ENCODE data around the gene PSMA6.
"Not testable (repeated sequence)": the region's sequence is repeated elsewhere in the genome, so short reads cannot be mapped to it uniquely, and the experiment has no call there.

The PSMA6 gene

DNA sequence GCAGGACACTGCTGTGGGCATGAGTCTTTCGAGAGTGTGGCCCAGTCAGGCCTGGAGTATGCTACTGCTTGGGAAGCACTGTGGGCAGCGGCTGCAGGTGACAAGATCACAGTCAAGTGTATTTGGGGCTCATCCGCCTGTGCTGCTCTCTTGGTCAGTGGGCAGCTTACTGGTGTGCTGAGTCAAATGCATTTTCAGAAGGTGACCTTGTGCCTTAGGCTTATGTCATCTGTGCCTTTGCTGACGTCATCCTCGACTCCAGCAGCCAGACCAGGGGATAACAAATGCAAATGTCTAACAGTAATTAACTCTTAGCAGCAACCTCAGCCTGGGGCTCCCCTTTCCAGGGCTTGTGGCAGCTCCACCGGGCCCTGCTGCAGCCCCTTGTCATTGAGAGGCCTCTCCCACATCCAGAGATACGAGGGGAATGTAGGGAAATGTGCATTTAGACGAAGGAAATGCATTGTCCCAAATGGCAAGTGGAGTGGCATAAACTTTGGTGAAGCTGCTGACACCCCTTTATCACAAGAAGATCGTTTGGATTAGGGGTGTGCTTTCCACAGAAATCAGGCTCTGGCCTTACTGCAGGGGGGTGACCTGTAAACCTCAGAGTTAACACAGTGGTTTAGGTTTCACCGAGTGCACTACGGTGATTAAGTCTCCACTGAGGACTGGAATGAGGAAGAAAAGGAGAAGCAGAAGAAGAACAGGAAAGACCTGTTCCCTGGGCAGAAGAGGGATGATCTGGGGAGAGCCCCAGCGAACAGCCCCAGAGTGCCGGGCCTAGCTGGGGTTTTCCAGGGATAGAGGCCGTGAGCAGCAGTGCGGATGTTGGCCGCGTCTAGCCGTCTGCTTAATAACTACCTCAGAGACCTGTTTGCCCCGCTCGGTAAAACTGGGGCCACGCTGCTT is 39.7 kb downstream of the PSMA6 start:
- FAIRE-seq = no peak

DNA sequence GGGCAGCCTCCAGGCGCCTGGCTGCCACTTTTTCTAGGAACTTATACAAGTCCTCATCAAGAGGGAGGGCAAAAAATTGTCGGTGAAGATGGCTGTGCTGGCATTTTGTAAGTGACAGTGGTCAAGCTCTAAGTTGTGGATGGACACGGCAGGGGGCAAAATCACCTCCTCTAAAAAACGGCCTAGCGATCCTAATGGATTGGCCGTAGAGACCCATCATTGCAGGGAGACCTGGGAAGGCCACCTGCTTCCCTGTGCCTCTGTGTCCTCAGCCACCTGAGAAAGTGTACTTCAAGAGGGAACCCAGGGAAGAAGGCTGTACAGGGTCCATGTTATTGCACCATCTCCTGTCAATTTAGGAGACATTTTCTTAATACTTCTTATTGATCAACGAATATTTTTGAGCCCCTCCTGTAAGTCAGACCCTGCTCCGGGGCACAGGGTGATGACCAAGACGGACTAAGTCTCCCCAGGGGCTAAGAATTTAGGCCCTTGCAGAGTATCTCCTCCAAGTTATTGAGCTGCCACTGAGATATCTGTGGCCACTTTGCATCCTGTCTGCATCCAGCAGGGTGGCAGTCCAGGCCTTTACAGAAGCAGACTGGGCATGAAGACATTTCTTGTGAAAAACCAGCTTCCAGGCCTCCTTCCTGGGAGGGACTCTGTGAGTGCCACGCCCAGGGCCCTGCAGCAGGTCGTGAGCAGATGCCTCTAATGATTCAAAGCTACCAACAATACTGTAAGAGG is 40.5 kb downstream of the PSMA6 start:
- FAIRE-seq = no peak

DNA sequence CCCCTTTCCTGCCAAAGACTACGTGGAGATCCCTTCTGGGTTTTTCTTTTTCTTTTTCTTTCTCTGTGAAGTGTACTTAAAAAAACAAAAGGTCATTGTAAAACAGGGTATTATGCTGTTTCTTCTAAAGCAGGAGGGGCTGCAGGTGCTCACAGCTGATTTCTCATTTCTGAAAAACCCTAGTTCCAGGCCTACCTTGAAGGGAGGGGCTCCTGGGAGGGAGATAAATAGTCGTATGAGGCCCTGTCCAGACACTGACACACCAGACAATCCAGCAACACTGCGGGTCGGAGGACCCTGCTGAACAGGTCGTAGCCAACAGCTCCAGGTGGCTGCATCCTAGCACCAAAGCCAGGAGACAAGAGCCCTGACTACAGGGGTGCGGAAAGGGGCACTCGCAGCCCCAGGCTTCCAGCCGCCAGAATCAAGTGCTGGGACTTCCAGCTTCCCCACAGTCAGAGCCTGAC is 41.1 kb downstream of the PSMA6 start:
- no peak for FAIRE-seq

DNA sequence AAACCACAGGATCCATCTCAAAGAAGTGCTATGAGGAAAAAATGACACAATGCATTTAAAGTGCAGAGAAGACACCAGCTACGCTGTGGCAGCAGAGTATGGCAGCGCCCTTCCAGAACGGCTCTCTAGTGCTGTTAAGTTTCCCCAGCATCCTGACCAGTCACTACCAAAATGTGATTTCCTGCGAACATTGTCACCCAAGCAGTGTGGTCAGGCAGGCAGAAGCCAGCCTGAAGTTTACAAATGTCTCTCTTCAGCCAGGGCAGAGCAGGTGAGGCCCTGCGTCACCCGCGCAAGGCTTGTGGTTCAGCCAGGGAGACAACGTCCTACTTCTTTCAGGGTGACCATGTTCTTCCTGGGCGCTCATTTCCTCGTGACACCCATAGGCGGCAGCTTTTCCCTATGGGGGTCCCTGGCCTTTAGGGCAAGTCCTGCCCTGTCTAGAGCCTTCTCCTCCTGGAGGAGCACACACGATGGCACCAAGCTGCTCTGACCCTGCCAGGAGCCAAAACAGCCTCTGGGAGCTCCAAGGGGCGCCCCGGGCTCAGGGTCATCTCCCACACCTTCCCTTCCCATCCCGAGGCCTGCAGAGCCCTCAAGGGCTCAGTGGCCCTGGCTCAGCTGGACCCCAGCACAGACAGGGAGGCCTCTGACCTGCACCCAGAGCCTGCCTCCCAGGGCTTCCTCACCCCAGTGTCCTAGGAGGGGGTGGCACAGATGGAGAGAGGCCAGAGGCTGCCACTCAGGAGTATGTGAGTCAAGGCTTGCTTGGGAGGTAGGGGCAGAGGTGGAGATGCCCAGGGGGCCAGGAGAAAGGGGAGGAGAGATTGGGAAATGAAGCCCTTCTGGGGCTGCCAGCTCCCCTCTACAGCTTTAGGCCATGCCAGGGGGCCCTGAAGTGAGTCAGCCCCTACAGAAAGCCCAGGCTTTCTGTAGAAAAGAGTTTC is 41.9 kb downstream of the PSMA6 start:
- FAIRE-seq = no peak

DNA sequence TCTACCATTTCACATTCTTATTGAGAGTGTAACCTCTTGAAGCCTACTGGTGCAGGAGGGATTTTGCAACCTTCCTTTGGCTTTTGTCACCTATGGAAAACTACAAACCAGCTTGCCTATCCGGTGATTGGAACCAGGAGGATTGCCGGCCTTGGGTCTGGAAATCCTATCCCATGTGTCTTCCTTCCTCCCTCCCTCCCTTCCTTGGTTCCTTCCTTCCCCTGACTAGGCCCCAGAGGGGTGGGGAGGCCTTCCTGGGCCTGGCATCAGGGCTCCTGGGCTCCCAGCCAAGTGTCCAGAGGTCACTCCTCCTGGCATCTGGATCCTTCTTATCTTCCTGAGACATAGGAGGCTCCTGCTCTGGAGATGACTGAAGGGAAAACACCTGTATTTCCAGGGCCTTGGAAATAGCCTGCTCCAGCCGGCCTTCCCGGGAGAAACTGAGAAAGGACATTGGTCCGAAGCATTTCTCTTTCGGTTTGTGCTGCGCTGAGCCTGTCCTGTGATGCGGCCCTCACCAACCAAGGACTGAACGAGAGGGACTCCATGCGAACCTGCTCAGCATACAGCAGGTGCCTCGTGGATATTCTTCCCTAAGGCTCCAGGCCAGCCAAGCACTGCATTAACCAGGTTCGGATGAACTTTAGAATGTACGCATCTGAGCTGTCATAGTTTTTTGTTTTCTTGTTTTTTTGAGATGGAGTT is 43.4 kb downstream of the PSMA6 start:
- no peak for FAIRE-seq

DNA sequence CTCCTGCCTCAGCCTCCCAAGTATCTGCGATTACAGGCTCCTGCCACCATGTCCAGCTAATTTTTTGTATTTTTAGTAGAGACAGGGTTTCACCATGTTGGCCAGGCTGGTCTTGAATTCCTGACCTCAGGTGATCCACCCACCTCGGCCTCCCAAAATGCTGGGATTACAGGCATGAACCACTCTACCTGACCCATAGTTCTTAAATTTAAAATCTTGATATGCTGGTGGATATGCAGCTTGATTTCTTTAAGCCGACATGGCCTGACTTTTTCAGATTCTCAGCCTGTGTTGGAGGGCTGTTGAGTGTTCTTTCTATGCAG is 44.0 kb downstream of the PSMA6 start:
- not testable (repeated sequence) for FAIRE-seq

DNA sequence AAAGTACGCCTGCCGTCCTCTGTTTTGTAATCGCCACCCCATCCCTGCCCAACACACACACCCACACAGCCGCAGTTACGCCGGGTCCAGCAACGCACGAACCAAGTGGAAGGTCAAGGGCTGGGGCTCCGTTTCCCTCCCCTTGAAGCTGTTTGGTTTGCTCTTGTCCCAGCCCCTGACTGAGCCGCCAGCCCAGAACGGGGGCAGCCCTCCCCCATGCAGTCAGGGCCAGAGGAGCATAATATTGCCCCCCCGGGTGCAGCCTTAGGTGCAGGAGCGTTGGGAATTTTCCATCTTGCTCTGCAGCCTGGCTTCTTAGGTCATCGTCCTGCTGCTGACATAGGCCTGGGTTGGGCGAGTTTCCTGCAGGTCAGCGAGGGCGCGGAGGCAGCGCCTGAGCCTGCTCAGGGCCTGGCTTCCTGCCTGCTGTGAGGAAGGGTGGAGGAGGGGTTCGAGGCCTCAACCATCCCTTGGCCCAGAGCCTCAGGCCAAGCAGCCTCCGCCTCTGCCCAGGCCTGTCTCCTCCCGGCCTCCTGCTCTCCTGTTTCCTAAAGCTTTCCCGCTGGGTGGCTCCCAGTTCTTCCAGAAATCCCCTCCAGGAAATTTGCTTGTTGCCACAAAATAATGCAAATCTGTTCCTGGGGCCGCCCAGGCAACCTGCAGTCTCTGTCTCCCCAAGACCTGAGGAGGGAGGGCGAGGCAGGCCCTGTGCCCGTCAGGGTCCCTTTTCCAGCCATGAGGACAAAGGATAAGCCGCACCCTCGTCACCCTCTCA is 44.5 kb downstream of the PSMA6 start:
- no peak for FAIRE-seq

DNA sequence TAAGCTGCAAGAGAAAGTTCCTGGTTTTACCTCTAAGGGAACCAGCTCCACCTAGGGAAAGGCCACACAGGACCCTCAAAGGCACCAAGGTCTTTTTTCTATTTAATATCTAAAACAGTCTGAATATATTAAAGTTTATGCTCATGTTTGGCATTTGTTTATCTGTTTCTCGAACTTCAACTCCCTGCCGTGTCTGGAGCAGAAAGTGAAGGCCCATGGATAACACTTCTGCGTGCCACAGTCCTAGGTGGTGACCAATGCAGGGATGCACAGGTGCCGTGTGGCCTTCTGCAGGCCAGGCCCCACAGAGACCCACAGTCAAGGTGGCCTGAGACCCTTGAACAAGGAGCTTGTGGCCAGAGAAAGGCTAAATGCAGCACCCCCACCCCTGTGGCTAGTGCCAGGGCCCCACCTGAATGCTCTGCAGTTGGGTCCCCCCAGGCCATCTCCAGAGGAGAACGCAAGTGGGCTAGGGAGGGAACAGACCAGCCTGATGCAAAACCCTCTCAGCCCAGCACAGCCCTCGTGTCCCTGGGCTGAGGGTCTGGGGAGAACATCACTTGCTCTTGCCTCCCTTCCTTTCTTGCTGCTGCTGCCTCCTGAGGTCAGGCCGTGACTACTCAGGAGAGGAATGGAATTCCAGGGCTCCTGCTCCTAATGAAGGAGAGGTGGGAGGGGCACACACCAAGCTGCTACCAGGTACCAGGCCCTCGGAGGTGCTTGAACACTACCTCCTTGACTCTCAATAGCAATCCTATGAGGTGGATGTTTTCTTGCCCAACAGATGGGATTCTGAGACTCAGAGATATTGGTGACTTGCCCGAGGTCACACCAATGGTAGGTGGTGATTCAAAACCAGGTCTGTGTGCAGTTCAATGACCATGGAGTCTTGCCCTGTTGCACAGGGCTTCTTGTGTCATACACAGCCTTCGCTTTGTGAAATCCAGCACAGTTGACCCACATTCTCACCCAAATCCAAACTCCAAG is 45.4 kb downstream of the PSMA6 start:
- no peak for FAIRE-seq

DNA sequence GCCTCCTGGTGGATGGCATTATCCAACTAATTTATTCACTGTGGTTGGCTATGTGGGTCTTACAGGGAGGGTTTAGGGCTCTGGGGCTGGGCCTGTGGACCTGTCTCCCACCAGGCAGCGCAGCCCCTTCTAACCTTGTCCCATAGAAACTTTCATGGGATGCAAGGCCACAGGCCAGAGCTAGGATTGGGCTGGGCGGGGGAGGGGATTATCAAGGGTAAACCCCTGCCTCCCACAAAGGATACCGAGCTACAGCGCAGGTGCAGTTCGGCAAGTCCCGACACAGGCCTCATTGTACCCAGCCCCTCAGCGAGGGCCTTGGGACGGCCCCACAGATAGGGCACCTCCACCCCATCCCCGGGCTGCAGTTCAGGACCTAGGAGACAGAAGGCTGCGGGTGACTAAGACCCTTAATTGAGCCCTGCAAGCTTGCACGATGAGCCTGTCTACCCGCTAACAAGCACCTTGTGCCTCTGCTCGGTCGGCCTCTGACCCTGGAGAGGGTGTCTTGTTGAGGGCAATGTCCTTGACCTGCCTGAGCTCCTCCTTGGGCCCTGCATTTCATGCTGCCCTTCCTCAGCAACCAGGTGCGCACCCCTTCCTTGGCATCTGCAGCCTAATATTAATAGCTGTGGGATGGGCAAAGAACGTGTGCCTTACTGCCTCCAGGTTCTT is 46.7 kb downstream of the PSMA6 start:
- no peak for FAIRE-seq

DNA sequence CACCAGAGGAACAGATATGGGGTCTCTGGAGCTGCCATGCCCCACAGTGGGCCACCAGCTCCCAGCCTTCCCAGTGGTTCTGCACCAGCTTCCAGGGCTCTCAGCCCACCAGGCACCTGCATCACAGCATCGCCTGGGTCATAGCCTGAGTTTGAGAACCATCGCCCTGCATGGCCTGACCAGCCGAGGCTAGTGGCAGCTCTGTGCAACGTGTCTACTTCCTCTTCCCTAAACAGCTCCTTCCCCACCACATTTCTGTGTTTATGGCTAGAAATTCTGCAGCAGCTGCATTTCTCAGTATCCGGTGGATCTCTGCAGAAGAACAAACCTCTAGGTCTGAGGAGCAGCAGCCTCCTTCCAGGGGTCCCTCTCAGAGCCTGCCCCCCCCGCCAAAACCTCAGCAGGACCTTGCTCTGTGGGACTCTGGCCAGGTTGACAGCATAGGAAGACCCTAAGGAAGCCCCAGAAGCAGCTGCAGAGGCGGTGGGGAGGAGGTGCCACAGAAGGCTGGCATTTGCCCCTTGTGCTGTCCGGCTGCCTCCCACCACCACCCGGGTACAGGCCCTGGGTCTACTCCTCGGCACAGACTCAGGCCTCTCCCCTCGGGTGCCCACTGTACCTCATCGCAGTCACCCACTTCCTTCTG is 47.7 kb downstream of the PSMA6 start:
- no peak for FAIRE-seq

DNA sequence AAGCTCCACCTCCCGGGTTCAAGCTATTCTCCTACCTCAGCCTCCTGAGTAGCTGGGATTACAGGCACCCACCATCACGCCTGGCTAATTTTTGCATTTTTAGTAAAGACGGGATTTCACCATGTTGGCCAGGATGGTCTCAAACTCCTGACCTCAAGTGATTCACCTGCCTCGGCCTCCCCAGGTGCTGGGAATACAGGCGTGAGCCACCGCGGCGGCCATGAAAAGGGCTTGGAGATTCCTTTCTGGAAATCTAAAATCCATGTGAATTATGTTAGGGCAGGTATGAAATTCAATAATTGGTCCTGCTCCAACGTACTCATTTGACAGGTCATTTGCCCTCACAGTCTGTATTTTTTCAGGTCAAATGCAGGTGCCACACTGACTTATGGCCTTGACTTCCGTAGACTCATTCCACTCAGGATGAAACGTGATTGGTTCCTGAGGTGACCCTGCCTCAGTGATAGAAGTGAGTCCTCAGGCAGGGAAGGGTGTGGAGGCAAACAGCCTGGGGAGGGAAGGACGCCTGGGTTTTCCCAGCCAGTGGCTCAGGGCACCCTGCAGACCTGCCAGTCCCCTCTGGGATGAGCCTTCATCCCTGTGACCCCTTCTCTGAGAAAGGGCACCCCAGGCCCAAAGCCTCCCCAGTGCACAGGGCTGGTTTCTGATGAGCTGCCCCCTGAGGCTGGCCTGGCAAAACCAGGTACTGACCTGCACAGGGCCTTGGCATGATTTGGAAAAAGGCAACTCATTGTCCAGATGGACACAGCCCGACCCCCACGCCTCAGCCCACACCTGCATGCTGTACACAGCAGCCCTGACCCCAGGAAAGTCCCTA is 48.7 kb downstream of the PSMA6 start:
- FAIRE-seq = no peak

DNA sequence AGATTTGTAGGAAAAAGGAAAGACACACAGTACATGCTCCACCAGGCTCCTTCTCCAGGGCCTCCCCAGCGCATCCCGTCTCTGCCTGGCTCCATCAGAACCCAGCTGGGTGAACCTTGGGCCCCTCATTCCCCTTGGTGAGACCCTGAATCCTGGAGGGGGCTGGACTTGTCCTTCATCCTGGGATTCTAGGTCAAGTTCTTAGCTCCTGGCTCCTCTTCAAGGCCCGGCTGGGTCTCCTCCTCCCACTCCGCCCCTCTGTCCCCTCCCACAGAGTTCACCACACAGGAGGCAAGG is 49.2 kb downstream of the PSMA6 start:
- no peak for FAIRE-seq

DNA sequence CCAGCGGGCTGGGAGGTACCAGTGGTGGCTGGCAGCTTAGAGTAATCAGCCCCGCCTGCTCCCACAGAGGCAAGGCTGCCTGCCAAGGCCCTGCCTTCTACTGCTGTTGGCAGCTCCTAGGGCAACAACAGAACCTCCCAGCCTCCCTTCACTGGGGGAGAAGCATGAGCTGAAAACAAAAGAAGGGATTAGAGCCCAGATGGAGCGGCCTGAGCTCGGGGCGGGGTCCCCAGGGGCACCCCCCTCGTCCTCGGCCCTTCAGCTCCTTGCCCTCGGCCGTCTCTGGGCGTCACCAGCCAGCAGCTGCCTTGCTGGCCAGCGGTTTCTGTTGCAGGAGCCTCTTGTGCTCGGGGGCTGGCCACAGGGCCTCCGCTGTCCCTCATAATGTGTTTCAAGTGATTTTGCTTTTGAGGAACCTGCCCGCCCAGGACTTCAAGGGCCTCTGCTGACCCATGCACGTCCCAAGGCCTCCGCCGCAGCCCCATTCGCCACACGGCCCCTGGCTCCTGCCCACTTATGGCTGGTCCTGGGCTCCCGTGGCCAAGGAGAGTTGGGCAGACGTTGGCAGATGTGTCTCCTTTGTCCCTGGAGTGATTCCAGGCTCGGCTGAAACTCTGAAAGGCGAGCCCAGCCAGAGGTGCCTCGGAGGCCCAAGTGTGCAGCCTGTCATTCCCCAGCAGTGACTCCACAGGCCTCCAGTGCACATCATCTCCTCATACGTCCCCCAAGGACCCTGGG is 49.7 kb downstream of the PSMA6 start:
- no peak for FAIRE-seq

DNA sequence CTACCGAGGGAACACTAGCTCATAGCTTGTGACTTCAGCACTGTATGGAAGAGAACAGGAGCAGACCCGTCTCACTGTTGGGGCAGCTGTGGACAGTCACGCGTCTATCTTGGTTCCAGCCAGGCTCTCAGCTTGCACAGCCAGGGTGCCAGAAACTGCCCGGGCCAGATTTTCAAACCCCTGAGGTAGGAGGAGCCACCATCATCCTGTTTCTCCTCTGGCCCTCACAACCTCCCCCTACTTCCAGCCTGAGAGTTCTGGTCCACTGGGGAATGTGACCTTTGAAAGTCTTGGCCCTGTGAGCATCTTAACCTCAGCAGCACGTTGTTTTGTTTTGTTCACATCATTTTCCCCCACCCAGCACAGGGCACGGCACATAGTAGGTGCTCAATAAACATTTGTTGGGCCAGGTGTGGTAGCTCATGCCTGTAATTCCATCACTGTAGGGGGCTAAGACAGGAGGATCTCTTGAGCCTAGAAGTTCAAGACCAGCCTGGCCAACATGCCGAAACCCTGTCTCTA is 50.4 kb downstream of the PSMA6 start:
- no peak for FAIRE-seq

DNA sequence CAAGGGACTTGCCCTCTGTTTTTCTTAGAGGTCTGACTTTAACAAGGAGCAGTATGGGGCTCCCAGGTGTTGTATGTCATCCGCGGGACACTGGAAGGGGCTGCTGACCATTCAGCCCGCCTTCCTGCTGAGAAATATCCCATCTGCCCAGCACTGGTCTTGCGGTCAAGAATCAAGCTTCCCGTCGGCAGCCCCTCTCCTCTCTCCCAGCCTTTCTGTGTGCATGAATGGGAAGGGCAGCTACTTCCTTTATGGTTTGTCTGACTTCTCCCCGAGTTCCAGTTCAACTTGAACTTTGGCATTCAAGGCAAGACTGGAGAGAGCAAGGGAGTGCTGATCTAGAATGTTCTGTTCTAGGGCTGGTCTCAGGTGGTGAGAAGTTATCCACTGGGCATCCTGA is 51.5 kb downstream of the PSMA6 start:
- no peak for FAIRE-seq

DNA sequence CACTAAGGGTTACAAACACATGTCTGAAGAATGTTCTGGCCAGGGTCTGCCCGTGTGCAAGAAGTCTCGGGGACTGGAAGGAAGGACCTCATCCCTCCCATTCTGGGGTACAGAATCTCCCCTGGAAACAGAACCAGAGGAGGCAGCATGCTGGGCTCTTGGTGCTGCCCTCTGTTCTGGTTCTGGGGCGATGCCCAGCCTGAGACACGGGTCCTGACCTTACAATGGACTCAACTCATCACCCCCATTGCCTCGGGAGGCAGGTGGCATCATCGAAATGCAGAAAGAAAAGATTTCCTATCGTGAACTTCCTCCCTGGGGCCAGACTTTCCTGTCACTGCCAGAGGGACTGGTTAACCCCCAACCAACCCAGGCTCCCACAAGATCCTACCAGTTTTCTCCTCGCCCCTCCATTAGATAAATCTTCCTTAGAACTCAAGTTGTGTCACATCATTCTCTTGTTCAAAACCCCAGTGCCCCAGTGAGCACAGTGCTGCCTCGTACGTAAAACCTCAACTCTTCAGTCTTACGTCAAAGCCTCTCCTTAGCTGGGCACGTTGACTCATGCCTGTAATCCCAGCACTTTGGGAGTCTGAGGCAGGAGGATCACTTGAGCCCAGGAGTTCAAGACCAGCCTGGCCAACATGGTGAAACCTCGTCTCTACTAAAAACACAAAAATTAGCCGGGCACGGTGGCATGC is 52.1 kb downstream of the PSMA6 start:
- no peak for FAIRE-seq

Measured in A204.1 (cell line).